SU-DHL-6 (cell line): ENCODE data around the gene COL4A1.

Source experiments
- H2AFZ ChIP-seq: fragments of 200-600 bp; sonication (generic); 2 replicates; pipeline ENCODE4 v1.6.1; 2014; ENCODE audit warnings: low read depth, mild to moderate bottlenecking, moderate library complexity, mixed read lengths, antibody characterized with exemption, low read length; ENCODE audit not compliant: severe bottlenecking
- H3F3A ChIP-seq: fragments of 200-600 bp; shearing (Covaris generic); 2 replicates; pipeline ENCODE4 v1.6.0; 2016; ENCODE audit warnings: antibody characterized with exemption, mild to moderate bottlenecking; ENCODE audit not compliant: insufficient read depth
- H3K27ac ChIP-seq: fragments of 200-600 bp; sonication (generic); 2 replicates; pipeline ENCODE4 v1.5.1; 2016; ENCODE audit warnings: low read depth, mild to moderate bottlenecking, low read length, moderate library complexity, mixed read lengths
- H3K27me3 ChIP-seq: fragments of 200-600 bp; sonication (generic), shearing (Covaris generic); 2 replicates; pipeline ENCODE4 v1.6.0; 2014; ENCODE audit warnings: mild to moderate bottlenecking, low read length
- H3K36me3 ChIP-seq: fragments of 200-600 bp; sonication (generic); 2 replicates; pipeline ENCODE4 v1.6.1; 2014; ENCODE audit warnings: mild to moderate bottlenecking, low read length, mixed read lengths
- H3K4me2 ChIP-seq: fragments of 300-600, 200-600 bp; shearing (Covaris generic), sonication (generic); 2 replicates; pipeline ENCODE4 v1.6.0; 2014; ENCODE audit warnings: low read length, low read depth, mild to moderate bottlenecking; ENCODE audit not compliant: poor library complexity, severe bottlenecking
- H3K4me3 ChIP-seq: fragments of 200-600 bp; sonication (generic); 2 replicates; pipeline ENCODE4 v1.5.1; 2014; ENCODE audit warnings: antibody characterized with exemption, low read length, mild to moderate bottlenecking, mixed read lengths; ENCODE audit not compliant: insufficient read depth, poor library complexity, severe bottlenecking
- H3K79me2 ChIP-seq: fragments of 200-600 bp; sonication (generic); 2 replicates; pipeline ENCODE4 v1.6.1; 2014; ENCODE audit warnings: mild to moderate bottlenecking, low read length, moderate library complexity; ENCODE audit not compliant: insufficient read depth
- H3K9ac ChIP-seq: fragments of 200-600 bp; sonication (generic); 2 replicates; pipeline ENCODE4 v1.7.0; 2014; ENCODE audit warnings: mild to moderate bottlenecking, low read length
- H3K9me2 ChIP-seq: fragments of 200-600 bp; sonication (generic); replicated peaks from 2 replicates; pipeline ENCODE4 v1.6.1; 2014; ENCODE audit warnings: low read length; ENCODE audit not compliant: insufficient read depth
- H3K9me3 ChIP-seq: fragments of 200-600 bp; sonication (generic); 2 replicates; pipeline ENCODE4 v1.6.1; 2014; ENCODE audit warnings: low read length, mixed read lengths; ENCODE audit not compliant: insufficient read depth
- H4K20me1 ChIP-seq: fragments of 200-600 bp; sonication (generic); 2 replicates; pipeline ENCODE4 v1.6.1; 2014; ENCODE audit warnings: low read depth, mild to moderate bottlenecking, antibody characterized with exemption, low read length, moderate library complexity, mixed read lengths
- EZH2phosphoT487 ChIP-seq: fragments of 200-600 bp; sonication (generic), shearing (Covaris generic); conservative IDR thresholded peaks from 2 replicates; pipeline ENCODE4 v1.6.1; 2018; ENCODE audit warnings: mild to moderate bottlenecking, antibody characterized with exemption, low read length, moderate library complexity, mixed read lengths
- TF ChIP-seq, protein P1 (sequence below): fragments of 200-600 bp; sonication (generic); IDR thresholded peaks from one replicate; pipeline ENCODE4 v1.5.1; 2017; ENCODE audit warnings: antibody characterized with exemption, mild to moderate bottlenecking, low read length, moderate library complexity; ENCODE audit not compliant: insufficient read depth, poor library complexity, severe bottlenecking

COL4A1 gene

GRCh38 chr13:110238818-110239195 lies 68.2 kb downstream of the COL4A1 start:
- TF ChIP-seq EZH2phosphoT487 = no peak
- TF ChIP-seq, protein P1, sequence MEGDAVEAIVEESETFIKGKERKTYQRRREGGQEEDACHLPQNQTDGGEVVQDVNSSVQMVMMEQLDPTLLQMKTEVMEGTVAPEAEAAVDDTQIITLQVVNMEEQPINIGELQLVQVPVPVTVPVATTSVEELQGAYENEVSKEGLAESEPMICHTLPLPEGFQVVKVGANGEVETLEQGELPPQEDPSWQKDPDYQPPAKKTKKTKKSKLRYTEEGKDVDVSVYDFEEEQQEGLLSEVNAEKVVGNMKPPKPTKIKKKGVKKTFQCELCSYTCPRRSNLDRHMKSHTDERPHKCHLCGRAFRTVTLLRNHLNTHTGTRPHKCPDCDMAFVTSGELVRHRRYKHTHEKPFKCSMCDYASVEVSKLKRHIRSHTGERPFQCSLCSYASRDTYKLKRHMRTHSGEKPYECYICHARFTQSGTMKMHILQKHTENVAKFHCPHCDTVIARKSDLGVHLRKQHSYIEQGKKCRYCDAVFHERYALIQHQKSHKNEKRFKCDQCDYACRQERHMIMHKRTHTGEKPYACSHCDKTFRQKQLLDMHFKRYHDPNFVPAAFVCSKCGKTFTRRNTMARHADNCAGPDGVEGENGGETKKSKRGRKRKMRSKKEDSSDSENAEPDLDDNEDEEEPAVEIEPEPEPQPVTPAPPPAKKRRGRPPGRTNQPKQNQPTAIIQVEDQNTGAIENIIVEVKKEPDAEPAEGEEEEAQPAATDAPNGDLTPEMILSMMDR = no peak
- Histone ChIP-seq H3K9me3 (no peaks in the 10 kb centered on the region), H3K36me3 (no peaks in the 10 kb centered on the region), H3K27me3 (no peaks in the 10 kb centered on the region), H3K4me3 (no peak overlapping the region), H4K20me1 (no peaks in the 10 kb centered on the region), H3K27ac (no peak overlapping the region), H3K9me2 (no peaks in the 10 kb centered on the region), H2AFZ (no peak overlapping the region), H3K9ac (no peak overlapping the region), H3F3A (no peaks in the 10 kb centered on the region), H3K4me2 (no peak overlapping the region), H3K79me2 (no peaks in the 10 kb centered on the region)

DNA sequence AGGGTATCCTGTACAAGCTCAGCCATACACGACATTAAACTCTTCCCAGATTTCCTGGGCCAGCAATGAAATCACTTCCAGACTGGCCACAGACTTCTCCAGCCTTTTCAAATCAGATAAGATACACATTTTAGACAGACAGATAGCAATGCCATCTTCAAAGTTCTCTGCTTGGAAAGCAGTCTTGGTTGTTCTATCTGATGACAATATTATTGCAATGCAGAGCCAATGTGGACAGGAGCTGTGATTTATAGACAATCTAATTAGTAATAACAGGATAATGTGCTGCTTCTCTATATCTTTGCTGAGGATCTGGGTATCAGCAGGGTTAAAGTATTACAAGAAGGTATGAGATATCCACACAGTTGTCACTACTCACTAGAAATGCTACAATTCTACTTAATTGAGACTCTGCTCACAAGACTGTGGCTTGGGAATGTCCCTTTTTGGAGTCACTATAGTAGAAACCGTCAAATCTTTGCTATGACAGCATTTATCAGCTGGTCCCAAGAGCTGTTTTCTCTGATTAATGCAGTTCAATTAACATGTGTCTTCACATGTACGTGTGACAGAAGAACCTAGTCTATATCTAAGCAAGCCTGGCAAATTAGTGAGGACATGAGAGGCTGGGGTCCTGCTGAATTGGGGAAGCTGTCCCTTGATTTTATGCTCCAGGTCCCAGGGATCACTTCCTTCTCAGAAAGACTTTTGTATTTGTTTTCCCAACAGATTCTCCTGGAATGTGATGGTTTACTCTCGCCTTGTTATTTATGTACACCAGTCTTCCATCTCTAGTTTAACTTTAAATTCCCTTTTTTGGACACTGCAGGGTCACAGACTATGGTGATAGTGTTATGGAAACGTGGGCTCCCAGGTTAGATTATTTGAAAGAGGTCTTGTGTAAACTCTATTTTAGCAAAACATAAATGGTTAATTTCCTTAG lies 68.8 kb downstream of the COL4A1 start:
- no peak overlapping the region for H2AFZ ChIP-seq
- no peaks in the 10 kb centered on the region for H3K9me3 ChIP-seq
- no peaks in the 10 kb centered on the region for H3F3A ChIP-seq
- no peak overlapping the region for H3K27ac ChIP-seq
- no peak overlapping the region for H3K9ac ChIP-seq
- TF ChIP-seq, protein P1 = no peak
- TF ChIP-seq EZH2phosphoT487 = no peak
- H4K20me1 ChIP-seq = no peaks in the 10 kb centered on the region
- no peaks in the 10 kb centered on the region for H3K9me2 ChIP-seq
- no peak overlapping the region for H3K4me3 ChIP-seq
- no peaks in the 10 kb centered on the region for H3K79me2 ChIP-seq
- no peaks in the 10 kb centered on the region for H3K36me3 ChIP-seq
- H3K4me2 ChIP-seq = no peak overlapping the region
- H3K27me3 ChIP-seq = no peaks in the 10 kb centered on the region

GRCh38 chr13:110236831-110237261 lies 70.1 kb downstream of the COL4A1 start:
- no peaks in the 10 kb centered on the region for H4K20me1 ChIP-seq
- no peaks in the 10 kb centered on the region for H3F3A ChIP-seq
- no peak overlapping the region for H2AFZ ChIP-seq
- H3K9me2 ChIP-seq = no peaks in the 10 kb centered on the region
- no peaks in the 10 kb centered on the region for H3K9me3 ChIP-seq
- no peaks in the 10 kb centered on the region for H3K36me3 ChIP-seq
- H3K9ac ChIP-seq = no peak overlapping the region
- TF ChIP-seq EZH2phosphoT487 = no peak
- H3K27me3 ChIP-seq = no peaks in the 10 kb centered on the region
- H3K79me2 ChIP-seq = no peaks in the 10 kb centered on the region
- H3K4me3 ChIP-seq = no peak overlapping the region
- no peak overlapping the region for H3K27ac ChIP-seq
- no peak overlapping the region for H3K4me2 ChIP-seq

DNA sequence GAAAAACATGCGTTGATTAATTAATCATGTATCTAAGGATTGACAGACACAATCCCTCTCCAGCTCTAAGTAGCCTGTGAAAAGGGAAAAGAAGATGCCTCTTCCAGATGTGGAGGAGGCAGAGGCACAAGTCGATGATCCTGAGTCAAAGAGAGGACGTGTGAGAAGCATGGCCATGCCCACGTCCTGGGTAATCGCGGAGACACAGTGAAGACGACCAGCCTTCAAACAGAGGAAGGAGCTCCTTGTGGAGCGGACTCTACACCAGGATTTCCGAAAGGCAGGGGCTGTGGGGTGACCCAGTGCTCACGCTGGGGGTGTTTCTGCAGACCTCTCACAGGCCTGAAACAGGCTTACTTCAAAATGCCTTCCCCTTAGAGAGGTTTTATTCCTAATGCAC lies 70.5 kb downstream of the COL4A1 start:
- no peaks in the 10 kb centered on the region for H3K27me3 ChIP-seq
- H3K9ac ChIP-seq = no peak overlapping the region
- H3F3A ChIP-seq = no peaks in the 10 kb centered on the region
- no peak overlapping the region for H3K4me2 ChIP-seq
- no peak overlapping the region for H3K27ac ChIP-seq
- H3K9me2 ChIP-seq = no peaks in the 10 kb centered on the region
- H3K79me2 ChIP-seq = no peaks in the 10 kb centered on the region
- no peak overlapping the region for H3K4me3 ChIP-seq
- H3K36me3 ChIP-seq = no peaks in the 10 kb centered on the region
- H2AFZ ChIP-seq = no peak overlapping the region
- TF ChIP-seq, protein P1 = no peak
- no peak for TF ChIP-seq EZH2phosphoT487
- H4K20me1 ChIP-seq = no peaks in the 10 kb centered on the region
- H3K9me3 ChIP-seq = no peaks in the 10 kb centered on the region
